HG03196 (cell line): ENCODE data around the gene TRMT61B.

Source experiments
- ATAC-seq: cut with Tn5 transposase; IDR thresholded peaks from one replicate; pipeline ENCODE4 v1.9.1; 2021; ENCODE audit not compliant: unreplicated experiment

Gene TRMT61B

DNA sequence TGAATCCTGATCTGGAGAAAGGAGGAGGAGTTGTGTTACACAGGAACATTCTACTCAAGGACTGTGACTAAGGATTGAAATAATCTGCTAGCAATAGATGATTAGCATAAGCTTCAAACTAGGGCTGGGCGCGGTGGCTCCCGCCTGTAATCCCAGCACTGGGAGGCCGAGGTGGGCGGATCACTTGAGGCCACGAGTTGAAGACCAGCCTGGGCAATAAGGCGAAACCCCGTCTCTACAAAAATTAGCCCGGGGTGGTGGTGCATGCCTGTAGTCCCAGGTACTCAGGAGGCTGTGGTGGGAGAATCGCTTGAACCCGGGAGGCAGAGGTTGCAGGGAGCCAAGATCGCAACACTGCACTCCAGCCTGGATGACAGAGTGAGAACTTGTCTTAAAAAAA lies 1.5 kb downstream of the TRMT61B start:
- ATAC-seq = no peak

DNA sequence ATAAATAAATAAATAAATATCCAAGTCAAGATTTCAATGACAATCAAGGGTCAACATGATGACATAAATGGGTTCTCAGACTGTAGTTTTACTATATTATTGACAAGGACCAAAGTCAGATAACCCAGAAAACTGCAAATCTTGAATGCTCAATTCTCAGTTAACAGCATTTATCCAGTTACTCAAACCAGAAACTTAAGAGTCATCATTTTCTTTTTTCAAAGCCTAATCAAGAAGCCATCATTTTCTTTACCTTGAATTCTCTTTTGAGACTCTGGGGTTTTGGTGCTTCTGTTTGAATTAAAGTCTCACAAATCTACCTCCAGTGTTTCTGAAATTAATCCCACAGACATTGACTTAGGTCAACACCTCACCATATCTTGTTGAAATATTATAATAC lies 14.1 kb downstream of the TRMT61B start:
- ATAC-seq = no peak

DNA sequence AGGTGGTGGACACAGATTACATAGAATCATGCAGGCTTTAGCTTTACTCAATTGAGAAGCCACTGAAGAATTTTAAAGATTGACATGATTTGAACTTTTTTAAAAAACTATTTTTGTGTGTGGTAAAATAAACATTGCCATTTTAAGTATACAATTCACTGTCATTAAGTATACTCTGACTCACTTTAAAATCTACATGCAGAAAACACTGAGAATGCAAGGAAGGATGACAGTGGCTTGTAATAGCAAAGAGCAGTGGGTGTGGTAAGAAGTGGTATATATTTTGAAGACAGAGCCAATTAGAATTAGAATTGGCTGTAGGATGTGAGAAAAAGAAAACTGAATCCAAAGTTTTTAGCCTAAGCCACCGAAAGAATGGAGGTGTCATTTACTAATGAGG lies 14.9 kb downstream of the TRMT61B start:
- no peak for ATAC-seq

DNA sequence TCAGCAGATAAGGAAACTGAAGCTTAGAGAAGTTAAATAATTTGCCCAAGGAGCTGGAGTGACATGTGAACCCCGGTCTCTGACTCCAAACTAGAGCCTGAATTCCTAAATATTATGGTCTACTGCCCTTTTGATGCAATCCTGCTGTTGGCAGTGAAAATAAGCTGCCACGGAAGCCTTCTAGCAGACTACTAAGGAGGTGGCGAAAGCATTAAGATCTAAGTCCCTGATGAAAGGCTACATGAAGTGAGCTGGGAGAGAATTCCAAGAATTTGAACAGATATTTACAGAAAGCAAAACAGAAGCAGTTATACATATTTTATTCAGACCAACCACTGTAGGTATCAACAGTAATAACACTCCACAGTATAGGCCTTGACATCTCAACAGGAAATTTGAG lies 28.1 kb downstream of the TRMT61B start:
- no peak for ATAC-seq

DNA sequence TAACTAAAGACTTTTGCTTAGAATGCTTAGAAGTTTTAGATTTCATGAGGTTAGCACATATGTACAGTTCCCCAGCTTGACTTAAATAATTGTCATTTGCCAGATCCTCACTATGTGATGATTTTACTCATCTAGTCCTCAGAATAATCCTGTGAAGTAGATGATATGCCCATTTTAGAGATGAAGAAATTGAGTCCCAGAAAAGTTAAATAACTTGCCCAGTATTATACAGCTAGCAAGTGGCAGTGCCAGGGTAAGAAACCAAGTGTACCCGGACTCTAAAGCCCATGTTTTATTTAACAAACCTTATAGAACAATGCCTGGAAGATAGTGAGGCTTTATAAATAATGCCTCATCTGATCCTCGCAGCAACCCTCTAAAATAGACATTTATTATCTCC lies 31.1 kb downstream of the TRMT61B start:
- ATAC-seq = no peak

DNA sequence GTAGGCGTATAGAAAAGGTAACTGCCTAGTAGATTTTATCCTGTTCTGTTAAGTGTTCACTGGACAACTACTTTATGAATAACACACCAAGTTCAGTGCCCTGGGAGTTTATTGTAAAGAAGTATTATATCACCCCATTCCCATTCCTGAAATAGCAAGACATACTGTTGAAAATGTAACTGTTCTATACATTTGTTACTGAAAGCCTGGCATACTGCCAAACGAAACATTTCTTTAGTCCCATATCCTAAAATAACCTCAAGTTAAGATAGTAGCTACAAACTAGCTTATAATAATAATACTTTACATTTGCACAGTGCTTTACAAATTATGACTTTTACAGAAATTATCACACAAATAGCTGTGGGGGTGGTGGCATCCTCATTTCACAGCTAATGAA lies 34.3 kb downstream of the TRMT61B start:
- no peak for ATAC-seq

DNA sequence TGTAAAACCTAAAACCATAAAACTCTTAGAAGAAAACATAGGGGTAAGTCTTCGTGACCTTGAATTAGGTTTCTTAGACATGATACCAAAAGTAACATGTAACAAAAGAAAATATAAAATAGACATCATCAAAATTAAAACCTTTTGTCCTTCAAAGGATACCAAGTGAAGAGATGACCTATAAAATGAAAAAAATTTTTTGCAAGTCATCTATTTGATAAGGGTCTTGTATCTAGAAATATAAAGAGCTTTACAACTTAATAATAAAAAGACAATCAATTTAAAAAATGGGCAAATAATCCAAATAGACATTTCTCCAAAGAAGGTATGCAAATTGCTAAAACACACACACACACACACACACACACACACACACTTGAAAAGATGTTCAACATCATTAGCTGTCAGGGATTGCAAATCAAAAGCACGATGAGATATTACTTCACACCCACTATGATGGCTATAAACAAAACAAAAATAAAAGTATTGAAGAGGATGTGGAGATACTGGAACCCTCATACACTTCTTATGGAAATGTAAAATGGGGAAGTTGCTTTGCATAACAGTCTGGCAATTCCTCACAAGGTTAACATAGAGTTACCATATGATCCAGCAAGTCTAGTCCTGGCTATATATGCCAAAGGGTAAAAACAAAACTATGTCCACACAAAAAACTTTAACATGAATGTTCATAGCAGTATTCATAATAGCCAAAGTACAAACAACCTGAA lies 36.2 kb downstream of the TRMT61B start:
- ATAC-seq = no peak

DNA sequence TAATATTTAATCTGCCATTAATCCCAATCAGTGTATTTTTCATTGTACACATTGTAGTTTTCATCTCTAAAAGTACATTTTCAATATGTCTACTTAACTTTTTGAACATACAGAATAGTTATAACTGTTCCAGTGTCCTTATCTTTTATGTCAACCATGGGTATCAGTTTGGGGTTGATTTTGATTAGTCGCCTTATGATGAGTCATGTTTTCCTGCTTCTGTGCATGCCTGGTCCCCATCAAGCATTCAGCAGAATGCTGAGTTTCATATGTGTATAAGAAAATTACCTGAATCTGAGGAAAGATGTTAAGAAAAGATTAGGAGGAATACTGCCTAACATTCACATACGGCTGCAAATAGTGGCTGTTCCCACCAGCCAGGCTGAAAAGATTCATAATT lies 41.7 kb downstream of the TRMT61B start:
- ATAC-seq = no peak

DNA sequence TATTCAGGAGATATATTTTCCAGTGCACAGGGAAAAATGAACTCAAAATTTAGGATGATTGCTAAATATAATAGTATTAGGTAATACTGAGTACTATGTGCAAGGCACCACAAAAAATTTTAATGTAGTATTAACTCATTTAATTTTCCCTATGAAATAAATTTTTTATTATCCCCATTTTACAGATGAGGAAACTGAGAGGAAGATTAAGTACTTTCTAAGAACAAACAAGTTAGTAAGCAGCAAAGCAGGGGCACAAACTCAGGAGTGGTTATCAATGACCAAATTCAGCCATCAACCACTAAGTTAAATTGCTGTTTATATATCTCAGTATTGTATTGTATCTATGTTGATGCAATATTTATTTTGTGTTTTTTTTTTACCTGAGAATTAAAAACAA lies 45.2 kb downstream of the TRMT61B start:
- no peak for ATAC-seq

DNA sequence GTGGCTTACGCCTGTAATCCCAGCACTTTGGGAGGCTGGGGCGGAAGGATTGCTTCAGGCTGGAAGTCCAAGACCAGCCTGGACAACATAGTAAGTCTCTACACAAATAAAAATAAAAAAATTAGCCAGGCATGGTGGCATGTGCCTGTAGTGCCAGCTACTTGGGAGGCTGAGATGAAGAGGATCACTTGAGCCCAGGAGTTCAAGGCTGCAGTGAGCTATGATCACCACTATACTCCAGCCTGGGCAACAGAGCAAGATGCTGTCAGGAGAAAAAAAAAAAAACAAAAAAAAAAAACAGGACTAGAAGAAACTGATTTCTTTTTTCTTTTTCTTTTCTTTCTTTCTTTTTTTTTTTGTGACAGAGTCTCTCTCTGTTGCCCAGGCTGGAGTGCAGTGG lies 45.9 kb downstream of the TRMT61B start:
- no peak for ATAC-seq

DNA sequence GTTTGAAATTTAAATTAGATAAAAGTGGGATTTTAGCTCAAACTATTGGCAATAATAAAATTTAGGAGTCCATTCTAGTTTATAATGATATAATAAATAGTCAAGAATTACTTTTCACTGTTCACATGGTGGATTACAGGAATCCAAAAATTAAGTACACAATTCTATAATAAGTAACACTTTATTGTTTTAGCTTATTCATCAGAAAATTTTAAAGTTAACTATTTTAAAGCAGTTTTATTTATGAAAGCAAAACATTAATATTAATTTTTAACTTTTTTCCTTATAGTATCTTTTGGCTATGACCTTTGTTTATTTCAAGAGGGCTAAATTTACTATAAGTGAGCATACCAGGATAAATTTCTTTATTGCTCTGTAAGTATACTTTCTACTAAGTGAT lies 48.1 kb downstream of the TRMT61B start:
- ATAC-seq = no peak

DNA sequence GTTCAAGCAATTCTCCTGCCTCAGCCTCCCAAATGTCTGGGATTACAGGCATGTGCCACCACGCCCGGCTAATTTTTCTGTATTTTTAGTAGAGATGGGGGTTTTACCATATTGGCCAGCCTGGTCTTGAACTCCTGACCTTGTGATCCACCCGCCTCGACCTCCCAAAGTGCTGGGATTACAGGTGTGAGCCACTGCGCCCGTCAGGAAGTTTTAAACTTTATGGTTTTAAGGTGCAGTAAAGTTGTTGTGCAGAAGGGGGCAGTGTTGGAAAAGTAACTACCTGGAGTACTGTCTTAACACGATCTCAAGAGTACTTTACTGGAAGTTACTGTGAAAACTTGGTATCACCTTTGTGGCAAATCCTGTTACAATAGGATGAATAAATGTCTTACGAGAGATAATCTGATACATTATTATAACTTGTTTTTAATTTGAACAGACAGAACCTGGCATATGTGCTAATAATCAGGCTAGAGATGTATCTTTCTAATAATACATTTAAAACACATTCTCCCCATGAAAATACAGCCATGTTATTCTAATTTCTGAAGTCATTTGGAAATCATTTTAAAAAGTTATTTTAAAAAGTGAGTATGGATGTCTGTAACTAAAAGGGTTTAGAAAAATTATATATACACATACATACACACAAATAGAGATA lies 48.7 kb downstream of the TRMT61B start:
- ATAC-seq = no peak

DNA sequence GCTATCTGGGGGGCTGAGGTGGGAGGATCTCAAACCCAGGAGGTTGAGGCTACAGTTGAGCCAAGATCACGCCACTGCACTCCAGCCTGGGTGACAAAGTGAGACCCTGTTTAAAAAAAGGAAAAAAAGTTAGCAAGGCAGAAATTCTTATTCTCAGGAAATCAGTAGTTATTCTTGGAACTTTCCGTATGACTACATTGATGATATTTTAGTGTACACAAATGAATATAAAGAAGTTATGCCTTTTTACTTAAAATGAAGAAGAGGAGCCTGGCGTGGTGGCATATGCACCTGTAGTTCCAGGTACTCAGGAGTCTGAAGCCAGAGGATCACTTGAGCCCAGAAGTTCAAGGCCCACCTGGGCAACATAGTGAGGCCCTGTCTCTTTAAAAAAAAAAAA lies 52.1 kb downstream of the TRMT61B start:
- ATAC-seq = no peak

DNA sequence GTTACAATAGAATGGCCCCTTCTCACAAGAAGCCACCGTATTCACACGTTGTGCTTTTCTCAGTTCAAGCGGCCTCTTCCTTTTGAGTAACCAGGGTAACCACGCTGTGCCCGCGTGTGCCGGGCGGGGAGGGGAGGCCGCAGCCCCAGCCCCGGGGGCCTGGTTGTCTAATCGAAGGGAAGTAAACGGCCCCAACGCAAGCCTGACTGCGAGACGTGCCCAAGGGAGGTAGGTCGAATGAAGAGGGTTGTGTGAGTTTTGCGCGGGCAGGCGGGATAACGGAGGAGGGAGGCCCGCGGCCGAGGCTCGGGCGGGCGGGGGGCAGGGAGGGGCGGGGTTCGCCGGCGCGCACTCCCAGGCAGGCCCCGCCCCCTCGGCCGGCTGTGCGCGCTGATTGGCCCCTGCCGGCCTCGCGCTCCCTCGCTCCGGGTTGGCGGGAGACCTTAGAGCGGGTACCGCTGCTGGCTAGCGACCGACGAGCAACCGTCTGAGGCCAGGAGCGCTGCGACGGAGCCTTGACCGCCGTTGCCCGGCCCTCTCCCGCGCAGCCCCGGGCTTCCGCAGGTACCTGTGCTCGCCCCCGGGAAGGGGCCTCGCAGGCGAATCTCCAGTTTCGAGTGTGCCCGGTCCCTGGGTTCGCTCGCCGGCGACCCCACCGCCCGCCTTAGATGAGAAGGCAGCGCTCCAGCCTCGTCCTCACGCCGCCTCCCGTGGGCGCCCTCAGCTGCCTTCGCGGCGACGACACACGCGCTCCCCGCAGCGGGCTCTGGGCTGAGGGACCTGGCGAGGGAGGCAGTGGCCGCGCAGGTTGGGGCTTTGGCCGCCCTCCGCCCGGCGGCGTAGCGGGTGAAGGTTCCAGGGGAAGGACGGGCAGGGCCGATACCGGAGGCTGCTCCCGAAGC lies 59.5 kb downstream of the TRMT61B start, which contains the start of gene SPDYA:
SPDYA (plus strand) TSS at position 451 of the 902 bp plus-strand sequence. CDS start 5,181 bp downstream, outside the sequence.
- ATAC-seq = peak; percentile 78

DNA sequence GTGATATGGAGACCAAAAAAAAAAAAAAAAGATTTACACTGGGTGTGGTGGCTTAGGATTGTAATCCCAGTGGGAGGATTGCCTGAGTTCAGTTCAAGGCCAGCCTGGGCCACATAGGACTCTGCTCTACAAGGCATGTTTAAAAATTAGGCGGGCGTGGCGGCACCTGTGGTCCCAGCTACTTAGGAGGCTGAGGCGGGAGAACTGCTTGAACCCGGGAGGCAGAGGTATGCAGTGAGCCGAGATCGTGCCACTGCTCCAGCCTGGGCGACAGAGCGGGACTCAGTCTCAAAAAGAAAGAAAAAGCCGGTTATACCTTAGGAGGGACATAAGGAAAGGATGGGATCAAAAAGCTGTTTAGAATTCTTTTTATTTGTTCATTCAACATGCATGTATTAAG lies 60.2 kb downstream of the TRMT61B start:
- ATAC-seq = no peak

DNA sequence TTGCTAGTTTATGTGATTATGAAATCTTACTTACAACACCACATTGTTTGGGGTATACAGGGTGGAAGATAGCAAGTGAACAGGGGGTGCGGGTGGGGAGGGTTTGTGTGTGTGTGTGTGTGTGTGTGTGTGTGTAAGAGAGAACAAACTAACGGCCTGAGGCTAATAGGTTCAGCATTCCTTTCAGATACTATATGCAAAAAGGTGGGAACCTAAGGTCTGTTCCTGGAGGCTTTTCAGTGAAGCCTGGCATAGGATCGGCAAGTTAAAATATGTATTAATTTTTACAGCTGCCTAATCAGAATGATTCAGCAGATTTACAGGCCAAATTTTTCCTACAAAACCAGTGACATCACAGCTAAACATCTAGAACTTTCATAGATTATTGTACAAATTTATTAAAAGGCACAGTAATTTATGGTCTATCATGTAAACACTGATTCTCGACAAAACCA lies 67.1 kb downstream of the TRMT61B start:
- ATAC-seq = no peak

DNA sequence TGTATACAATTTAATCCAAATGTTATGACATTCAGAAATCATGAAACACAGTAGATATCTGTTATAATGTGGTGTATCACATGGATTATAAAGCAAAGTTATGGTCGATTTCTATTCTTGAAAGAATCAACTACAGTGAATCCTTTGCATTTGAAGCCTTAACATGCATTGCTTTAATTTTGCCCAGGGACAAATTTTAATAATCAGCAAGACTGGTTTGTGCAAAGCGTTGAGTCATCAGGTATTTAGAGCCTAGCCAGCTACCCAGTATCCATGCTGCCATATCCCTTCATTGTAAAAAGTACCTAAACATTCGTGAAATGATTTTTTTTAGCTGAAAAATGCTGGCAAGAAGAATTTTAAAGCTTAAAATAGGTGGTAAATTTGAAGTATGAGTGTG lies 68.4 kb downstream of the TRMT61B start:
- no peak for ATAC-seq
